Measurements from ENCODE around the gene ZNF532.

ZNF532 gene

DNA sequence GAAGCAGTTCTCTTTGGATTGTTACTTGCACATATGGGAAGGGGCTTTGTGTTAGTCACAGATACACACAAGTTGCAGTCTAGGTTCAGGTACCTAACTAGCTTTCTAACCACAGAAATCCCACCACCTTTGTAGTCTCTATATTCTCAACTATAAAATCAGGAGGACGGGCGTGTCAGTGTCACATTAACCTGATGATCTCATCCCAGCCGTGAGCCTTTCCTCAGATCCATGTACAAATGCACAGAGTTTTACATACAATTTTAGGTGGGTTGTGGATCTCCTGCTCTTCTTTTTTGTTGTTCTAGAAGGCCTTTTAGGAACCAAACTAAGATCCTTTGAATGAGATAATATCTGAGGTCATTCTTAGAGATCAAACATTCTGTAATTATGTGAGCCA, 94.0 kb downstream of the ZNF532 start:
- no peaks in the 10 kb centered on the region for H3K4me1 ChIP-seq (ENCODE audit: insufficient read depth, insufficient read length)
- DNase-seq (ENCODE audit: low read depth, low spot score), result no peak
- peaks cover 66% of the 10 kb centered on the region for H3K36me3 ChIP-seq (ENCODE audit: insufficient read depth, insufficient read length, low read length)
- no peak overlapping the region for H3K4me3 ChIP-seq (ENCODE audit: insufficient read length, low read depth)
- no peak overlapping the region for H3K9ac ChIP-seq (ENCODE audit: insufficient read length, low read depth)
- H3K9me3 ChIP-seq (ENCODE audit: insufficient read depth, low read length), result no peaks in the 10 kb centered on the region
- no peak for TF ChIP-seq ZNF274 (IDR thresholded peaks at IDR 0.05; ENCODE audit: low read depth, low read length)
- no peak for TF ChIP-seq YY1 (IDR thresholded peaks at IDR 0.05; ENCODE audit: insufficient read depth, insufficient read length)
- no peak for TF ChIP-seq SUZ12 (IDR thresholded peaks at IDR 0.05; ENCODE audit: extremely low read depth, insufficient read depth, insufficient read length)
- H3K27me3 ChIP-seq (ENCODE audit: insufficient read depth, insufficient read length), result no peaks in the 10 kb centered on the region

DNA sequence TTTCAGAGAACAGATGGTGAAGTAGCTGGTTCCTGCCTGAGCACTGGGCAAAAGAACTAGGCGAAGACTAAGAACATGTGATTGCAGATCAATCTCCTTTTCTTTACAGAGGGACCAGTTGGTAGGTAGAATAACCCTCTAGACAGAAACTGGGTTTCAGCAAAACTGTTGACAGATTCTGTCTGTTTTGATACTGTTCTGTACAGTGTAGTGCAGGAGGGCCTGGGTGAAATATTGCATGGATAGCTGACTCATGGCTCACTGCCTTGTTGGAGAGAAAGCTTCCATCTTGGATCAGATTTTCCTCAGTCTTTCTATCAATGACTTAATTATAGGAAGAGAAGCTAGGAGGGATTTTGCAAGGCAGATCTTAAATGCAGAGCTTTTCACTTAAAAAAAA, 95.8 kb downstream of the ZNF532 start:
- Histone ChIP-seq H3K36me3 (ENCODE audit: insufficient read depth, insufficient read length, low read length) (peaks cover 51% of the 10 kb centered on the region), H3K4me1 (ENCODE audit: insufficient read depth, insufficient read length) (no peaks in the 10 kb centered on the region), H3K9me3 (ENCODE audit: insufficient read depth, low read length) (no peaks in the 10 kb centered on the region), H3K4me3 (ENCODE audit: insufficient read length, low read depth) (no peak overlapping the region), H3K27me3 (ENCODE audit: insufficient read depth, insufficient read length) (no peaks in the 10 kb centered on the region), H3K9ac (ENCODE audit: insufficient read length, low read depth) (no peak overlapping the region)
- no peak for TF ChIP-seq YY1 (IDR thresholded peaks at IDR 0.05; ENCODE audit: insufficient read depth, insufficient read length)
- TF ChIP-seq SUZ12 (IDR thresholded peaks at IDR 0.05; ENCODE audit: extremely low read depth, insufficient read depth, insufficient read length), result no peak
- TF ChIP-seq ZNF274 (IDR thresholded peaks at IDR 0.05; ENCODE audit: low read depth, low read length), result no peak
- no peak for DNase-seq (ENCODE audit: low read depth, low spot score)

DNA sequence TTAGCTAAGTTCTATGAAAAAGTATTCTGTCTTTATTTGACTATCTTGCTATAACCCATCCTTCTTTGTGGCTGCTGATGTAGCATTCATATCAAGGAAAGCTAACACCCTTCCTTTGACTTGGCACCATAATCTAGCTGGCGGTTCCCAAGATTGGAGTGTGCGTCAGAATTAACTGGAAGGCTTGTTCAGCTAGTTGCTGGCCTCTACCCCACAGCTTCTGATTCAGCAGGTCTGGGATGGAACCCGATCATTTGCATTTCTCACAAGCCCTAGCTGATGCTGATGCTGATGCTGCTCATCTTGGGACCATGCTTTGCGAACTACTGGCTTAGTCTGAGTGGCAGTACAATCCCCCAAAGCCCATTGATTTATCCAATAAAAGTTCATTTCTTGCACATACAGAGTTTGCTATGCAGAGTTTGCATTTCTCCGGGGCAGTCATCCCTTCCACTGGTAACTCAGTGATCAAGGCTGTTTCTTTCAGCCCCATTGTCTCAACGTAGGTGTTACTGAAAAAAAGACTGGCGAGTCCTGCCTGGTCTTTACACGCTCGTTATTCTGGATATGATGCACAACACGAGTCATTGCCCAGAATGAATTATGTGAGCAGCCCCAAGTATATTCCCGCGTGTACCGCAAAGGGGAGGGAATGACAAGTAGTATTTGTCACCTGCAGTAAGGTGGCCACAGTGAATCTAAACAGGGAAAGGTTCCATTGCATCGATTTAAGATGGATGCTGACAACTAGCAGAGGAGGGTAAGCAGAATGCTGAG, 96.5 kb downstream of the ZNF532 start:
- Histone ChIP-seq H3K4me3 (ENCODE audit: insufficient read length, low read depth) (no peak overlapping the region), H3K9ac (ENCODE audit: insufficient read length, low read depth) (no peak overlapping the region), H3K27me3 (ENCODE audit: insufficient read depth, insufficient read length) (no peaks in the 10 kb centered on the region), H3K36me3 (ENCODE audit: insufficient read depth, insufficient read length, low read length) (peaks cover 46% of the 10 kb centered on the region), H3K4me1 (ENCODE audit: insufficient read depth, insufficient read length) (no peaks in the 10 kb centered on the region), H3K9me3 (ENCODE audit: insufficient read depth, low read length) (no peaks in the 10 kb centered on the region)
- no peak for DNase-seq (ENCODE audit: low read depth, low spot score)
- TF ChIP-seq YY1 (IDR thresholded peaks at IDR 0.05; ENCODE audit: insufficient read depth, insufficient read length) (no peak), ZNF274 (IDR thresholded peaks at IDR 0.05; ENCODE audit: low read depth, low read length) (no peak), SUZ12 (IDR thresholded peaks at IDR 0.05; ENCODE audit: extremely low read depth, insufficient read depth, insufficient read length) (no peak)

DNA sequence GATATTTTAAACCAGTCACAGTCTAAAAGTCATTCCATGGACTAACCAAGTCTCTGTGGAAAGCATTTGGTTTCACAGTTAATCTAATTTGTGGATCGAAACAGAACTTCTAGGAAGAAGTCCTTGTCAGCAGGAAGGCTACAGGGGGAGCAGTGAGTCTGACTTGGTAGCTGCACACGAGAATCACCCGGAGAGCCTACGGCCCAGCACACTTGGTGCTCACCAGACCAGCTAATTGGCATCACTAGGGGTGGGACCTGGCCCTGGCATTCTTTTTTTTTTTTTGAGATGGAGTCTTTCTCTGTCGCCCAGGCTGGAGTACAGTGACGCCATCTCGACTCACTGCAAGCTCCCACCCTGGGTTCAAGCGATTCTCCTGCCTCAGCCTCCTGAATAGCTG, 97.7 kb downstream of the ZNF532 start:
- TF ChIP-seq YY1 (IDR thresholded peaks at IDR 0.05; ENCODE audit: insufficient read depth, insufficient read length) (no peak), SUZ12 (IDR thresholded peaks at IDR 0.05; ENCODE audit: extremely low read depth, insufficient read depth, insufficient read length) (no peak), ZNF274 (IDR thresholded peaks at IDR 0.05; ENCODE audit: low read depth, low read length) (no peak)
- Histone ChIP-seq H3K9me3 (ENCODE audit: insufficient read depth, low read length) (no peaks in the 10 kb centered on the region), H3K36me3 (ENCODE audit: insufficient read depth, insufficient read length, low read length) (peaks cover 51% of the 10 kb centered on the region), H3K9ac (ENCODE audit: insufficient read length, low read depth) (no peak overlapping the region), H3K4me1 (ENCODE audit: insufficient read depth, insufficient read length) (no peaks in the 10 kb centered on the region), H3K27me3 (ENCODE audit: insufficient read depth, insufficient read length) (no peaks in the 10 kb centered on the region), H3K4me3 (ENCODE audit: insufficient read length, low read depth) (no peak overlapping the region)
- no peak for DNase-seq (ENCODE audit: low read depth, low spot score)

DNA sequence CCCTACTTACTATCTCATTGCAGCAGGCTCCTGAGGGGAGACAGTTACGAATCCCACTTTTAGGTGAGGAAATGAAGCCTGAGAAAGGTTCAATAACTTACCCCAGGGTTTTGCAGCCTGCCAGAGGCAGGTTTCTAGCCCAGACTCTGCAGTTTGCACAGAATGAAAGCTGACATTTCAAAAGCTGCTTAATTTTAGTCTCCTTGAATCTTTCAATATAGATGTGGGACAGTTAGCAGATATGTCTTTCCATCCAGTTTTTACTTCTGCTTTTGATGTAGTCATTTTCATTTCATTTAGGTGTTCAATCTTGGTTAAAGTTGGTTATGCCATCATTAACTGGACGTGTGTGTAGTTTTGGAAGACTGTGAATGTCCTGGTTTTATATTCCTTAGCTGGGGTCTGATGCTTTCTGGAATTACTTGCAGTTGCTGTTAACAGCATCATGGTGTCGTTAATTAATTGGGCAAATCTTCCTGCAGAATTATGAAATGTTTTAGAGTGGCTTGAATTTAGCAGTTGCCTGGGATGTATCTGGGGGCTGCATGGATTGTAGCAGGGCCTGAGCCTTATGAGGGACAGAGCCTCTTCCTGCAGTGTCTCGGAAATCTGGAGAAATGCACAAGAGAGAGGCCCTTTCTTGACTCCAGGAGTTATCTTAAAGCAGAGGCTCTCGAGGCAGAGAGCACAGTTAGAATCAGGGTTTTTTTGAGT, 100.8 kb downstream of the ZNF532 start:
- Histone ChIP-seq H3K4me1 (ENCODE audit: insufficient read depth, insufficient read length) (no peaks in the 10 kb centered on the region), H3K9me3 (ENCODE audit: insufficient read depth, low read length) (no peaks in the 10 kb centered on the region), H3K4me3 (ENCODE audit: insufficient read length, low read depth) (no peak overlapping the region), H3K36me3 (ENCODE audit: insufficient read depth, insufficient read length, low read length) (peaks cover 61% of the 10 kb centered on the region), H3K27me3 (ENCODE audit: insufficient read depth, insufficient read length) (no peaks in the 10 kb centered on the region), H3K9ac (ENCODE audit: insufficient read length, low read depth) (no peak overlapping the region)
- TF ChIP-seq ZNF274 (IDR thresholded peaks at IDR 0.05; ENCODE audit: low read depth, low read length) (no peak), SUZ12 (IDR thresholded peaks at IDR 0.05; ENCODE audit: extremely low read depth, insufficient read depth, insufficient read length) (no peak), YY1 (IDR thresholded peaks at IDR 0.05; ENCODE audit: insufficient read depth, insufficient read length) (no peak)
- no peak for DNase-seq (ENCODE audit: low read depth, low spot score)

DNA sequence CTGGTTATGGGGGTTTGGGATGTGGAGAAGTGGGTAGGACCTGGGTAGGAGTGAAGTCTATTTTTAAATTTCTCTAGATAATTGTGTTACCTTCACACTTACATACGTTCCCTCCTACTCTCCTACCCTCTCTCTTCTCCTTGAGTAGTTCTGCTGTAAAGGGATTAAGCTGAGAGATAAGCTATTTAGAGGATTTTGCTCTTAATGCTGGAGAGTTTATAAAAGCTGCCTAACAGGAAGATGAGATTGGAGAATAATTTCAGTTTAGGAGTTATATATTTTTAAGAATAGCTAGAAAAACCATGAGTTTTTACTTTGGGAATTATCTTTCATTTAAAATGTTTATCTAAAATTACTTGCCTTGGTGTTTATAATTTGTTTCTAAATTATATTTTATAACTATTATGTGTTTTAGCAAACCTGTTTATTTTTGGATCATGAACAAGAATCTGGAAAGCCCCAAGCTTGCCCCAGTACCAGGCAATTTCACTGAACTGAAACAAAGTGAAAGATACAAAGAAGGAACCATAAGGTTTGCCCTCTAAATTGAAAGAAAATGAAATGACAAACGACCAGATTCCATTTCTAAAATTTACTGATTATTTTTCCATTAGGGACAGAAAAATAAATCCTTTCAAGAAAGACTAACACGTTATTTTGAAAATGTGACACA, 101.5 kb downstream of the ZNF532 start:
- Histone ChIP-seq H3K4me3 (ENCODE audit: insufficient read length, low read depth) (no peak overlapping the region), H3K9me3 (ENCODE audit: insufficient read depth, low read length) (no peaks in the 10 kb centered on the region), H3K4me1 (ENCODE audit: insufficient read depth, insufficient read length) (no peaks in the 10 kb centered on the region), H3K9ac (ENCODE audit: insufficient read length, low read depth) (no peak overlapping the region), H3K27me3 (ENCODE audit: insufficient read depth, insufficient read length) (no peaks in the 10 kb centered on the region), H3K36me3 (ENCODE audit: insufficient read depth, insufficient read length, low read length) (peaks cover 61% of the 10 kb centered on the region)
- no peak for DNase-seq (ENCODE audit: low read depth, low spot score)
- no peak for TF ChIP-seq ZNF274 (IDR thresholded peaks at IDR 0.05; ENCODE audit: low read depth, low read length)
- TF ChIP-seq YY1 (IDR thresholded peaks at IDR 0.05; ENCODE audit: insufficient read depth, insufficient read length), result no peak
- TF ChIP-seq SUZ12 (IDR thresholded peaks at IDR 0.05; ENCODE audit: extremely low read depth, insufficient read depth, insufficient read length), result no peak

DNA sequence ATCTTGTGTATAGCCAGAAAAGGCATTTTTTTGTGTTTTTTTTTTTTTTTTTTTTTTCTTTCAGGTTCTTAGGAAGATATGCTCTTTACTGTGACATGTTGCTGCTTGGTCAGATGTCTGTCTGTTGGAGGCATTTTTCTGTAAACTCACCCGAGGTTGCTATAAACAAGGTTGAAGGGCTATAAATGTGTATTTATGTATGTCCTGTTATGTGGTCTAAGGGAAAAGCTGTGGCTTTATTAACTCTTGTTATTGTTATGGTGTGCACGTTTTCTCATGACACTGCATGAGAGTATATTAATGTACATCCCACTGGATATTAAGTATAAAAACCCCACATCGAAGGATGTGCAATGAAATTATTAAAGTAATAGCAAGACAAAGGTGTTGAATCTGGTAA, 102.0 kb downstream of the ZNF532 start:
- no peak overlapping the region for H3K4me3 ChIP-seq (ENCODE audit: insufficient read length, low read depth)
- no peak for DNase-seq (ENCODE audit: low read depth, low spot score)
- H3K9ac ChIP-seq (ENCODE audit: insufficient read length, low read depth), result no peak overlapping the region
- H3K4me1 ChIP-seq (ENCODE audit: insufficient read depth, insufficient read length), result no peaks in the 10 kb centered on the region
- no peaks in the 10 kb centered on the region for H3K27me3 ChIP-seq (ENCODE audit: insufficient read depth, insufficient read length)
- no peaks in the 10 kb centered on the region for H3K9me3 ChIP-seq (ENCODE audit: insufficient read depth, low read length)
- peaks cover 61% of the 10 kb centered on the region for H3K36me3 ChIP-seq (ENCODE audit: insufficient read depth, insufficient read length, low read length)
- no peak for TF ChIP-seq YY1 (IDR thresholded peaks at IDR 0.05; ENCODE audit: insufficient read depth, insufficient read length)

Data from NT2/D1 (cell line).